GM19193 (cell line): ENCODE data around the gene PPIH.

Experiments used
- POLR2A ChIP-seq: IDR thresholded peaks from 4 replicates; pipeline ENCODE4 v1.6.1; 2011; ENCODE audit not compliant: insufficient read depth, insufficient read length; ENCODE audit errors: extremely low read depth

PPIH gene

GRCh38 chr1:42657981-42658876 lies at the start of gene PPIH:
TSS of gene PPIH (plus strand) at chr1:42658423. CDS start at chr1:42658447, 24 bp downstream.
- TF ChIP-seq POLR2A, result peak; percentile 88

DNA sequence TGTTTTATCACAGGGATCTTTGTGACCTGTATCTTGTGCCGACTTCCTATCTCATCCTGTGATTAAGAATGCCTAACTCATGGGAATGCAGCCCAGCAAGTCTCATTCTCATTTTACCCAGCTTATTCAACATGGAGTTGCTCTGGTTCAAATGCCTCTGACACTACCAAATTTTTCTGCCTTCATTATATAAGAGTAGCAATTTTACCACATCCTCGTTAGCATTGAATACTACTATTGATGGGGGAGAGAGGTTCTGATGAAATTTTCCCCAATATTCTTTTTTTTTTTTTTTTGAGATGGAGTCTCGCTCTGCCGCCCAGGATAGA lies 44.5 kb upstream of the PPIH start:
- no peak for TF ChIP-seq POLR2A

DNA sequence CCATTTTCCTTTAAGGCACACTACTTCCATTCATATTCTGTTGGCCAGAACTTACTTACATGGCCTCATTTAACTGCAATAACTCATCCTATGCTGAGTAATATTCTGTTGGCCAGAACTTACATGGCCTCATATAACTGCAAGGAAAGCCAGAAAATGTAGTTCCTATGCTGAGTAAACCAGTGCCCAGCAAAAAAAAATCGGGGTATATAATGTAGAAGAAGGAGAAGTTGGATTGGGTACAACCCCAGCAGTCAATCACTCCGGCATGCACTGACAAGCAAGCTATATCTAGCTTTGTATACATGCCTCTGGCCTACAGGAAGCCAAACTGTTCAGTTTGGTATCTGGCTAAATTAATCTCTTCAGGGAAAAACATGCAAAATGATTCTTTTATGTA lies 39.4 kb upstream of the PPIH start:
- no peak for TF ChIP-seq POLR2A

- no peak for TF ChIP-seq POLR2A
Observed at GRCh38 chr1:42620307-42620706, 37.9 kb upstream of the PPIH start.

DNA sequence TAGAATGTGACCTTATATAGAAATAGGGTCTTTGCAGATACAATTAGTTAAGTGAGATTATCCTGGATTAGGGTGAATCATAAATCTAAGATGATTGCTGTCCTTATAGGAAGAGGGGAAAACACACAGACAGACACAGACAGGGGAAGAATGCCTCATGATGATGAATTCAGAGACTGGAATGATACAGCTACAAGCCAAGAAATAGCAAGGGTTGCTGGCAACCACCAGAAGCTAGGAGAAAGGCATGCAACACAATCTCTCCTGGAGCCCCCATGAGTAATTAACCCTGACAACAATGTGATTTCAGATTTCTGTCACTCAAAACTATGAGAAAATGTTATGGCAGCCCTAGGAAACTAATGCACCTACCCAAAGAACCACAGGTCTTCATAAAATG lies 19.1 kb upstream of the PPIH start:
- TF ChIP-seq POLR2A, result no peak

GRCh38 chr1:42646056-42646455 lies 12.2 kb upstream of the PPIH start:
- TF ChIP-seq POLR2A, result no peak

GRCh38 chr1:42657201-42657600 lies 1.0 kb upstream of the PPIH start:
- no peak for TF ChIP-seq POLR2A

DNA sequence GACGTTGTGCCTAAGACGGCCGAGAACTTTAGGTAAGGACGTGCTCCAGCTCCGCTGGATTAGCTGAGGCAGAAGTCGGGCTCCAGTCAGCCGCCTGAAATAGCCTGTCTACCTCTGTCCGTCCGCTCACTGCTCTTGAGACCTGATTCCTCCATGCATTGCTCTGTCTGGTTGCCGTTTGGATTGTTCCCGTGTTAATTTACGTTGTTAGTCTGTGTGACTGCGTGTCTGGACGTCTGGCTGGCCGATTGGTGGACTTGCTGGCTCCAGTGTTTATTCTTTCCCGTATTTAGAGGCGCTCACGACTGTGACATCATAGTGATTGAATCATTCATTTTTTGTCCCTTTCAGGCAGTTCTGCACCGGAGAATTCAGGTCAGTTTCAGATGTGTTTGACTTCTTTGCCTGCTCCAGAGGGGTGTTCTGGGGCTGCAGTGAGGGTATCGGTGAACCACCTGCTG lies 684 bp downstream of the PPIH start:
- no peak for TF ChIP-seq POLR2A

DNA sequence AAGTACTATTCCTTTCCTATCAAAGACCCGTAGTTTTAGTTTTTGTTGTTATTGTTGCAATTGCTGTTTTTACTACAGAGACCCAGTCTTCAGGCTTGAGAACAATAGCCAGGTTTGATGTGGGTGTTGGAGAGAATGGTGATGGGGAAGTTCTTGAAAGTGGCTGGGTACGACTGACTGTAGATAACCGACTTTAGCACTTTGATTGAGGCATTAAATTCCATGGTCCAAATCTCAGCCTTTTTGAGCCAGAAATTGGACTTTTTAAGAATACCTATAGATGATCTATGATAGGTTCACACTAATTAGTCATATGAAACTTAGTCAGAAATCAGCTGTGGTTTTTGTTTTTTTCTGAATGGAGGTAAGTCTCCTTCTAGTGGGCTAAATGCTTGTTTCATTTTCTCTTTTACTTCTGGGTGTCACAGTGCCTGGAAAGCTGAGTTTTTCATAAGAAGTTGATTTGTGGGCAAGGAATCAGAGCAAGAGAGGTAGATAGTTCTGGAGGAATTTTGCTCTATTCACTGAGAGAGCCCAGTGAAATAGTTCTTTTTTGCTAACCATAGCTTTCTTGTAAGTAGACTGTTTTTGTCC lies 2.8 kb downstream of the PPIH start:
- TF ChIP-seq POLR2A, result no peak

GRCh38 chr1:42669936-42670335 lies 11.7 kb downstream of the PPIH start:
- TF ChIP-seq POLR2A, result no peak

GRCh38 chr1:42670425-42670824 lies 12.2 kb downstream of the PPIH start:
- TF ChIP-seq POLR2A, result no peak

DNA sequence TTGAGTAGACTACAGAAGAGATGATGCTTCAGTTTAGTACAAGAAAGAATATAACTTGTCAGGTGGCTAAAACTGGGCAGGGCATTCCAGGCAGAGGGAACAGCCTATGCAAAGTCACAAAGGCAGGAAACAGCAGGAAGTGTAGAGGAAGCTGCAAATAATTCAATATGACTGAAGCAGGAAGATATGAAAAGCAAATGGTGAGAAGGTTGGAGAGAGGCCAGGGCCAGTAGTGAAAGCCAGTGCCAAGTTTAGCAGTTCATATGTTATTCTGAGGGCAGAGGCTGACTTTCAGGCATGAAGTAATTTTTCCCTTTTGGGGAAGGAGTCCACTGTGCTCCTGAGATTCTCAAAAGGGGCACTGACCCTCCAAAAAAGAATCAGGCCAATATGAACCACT lies 16.0 kb downstream of the PPIH start:
- TF ChIP-seq POLR2A, result no peak

GRCh38 chr1:42674682-42675081 lies 16.5 kb downstream of the PPIH start:
- TF ChIP-seq POLR2A, result no peak

- no peak for TF ChIP-seq POLR2A
Observed at GRCh38 chr1:42675467-42675866, 17.2 kb downstream of the PPIH start.

DNA sequence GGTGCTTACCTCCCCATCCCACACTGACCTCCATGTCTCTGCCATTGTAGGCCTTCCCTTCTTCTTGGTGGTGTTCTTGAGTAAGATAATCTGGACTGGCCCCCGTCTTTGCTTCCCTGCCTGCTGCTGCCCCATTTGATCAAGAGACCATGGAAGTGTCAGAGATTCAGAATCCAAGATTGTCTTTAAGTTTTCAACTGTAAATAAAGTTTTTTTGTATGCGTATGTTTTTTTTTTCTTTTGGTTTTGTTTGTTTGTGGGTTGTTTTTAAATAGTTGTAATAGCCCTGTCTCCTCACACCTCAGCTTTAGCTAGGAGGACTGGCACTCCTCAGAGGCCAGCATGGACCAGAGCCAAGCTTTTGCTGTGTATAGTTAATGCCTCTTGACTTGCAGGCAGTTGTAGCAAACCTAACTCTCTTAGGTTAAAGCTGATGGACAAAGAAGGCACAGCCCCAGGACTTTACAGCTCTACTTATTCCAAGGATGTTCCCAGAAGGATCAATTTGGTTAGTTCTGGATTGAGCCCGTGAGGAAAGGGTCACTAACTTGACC lies 18.4 kb downstream of the PPIH start:
- TF ChIP-seq POLR2A, result no peak

- no peak for TF ChIP-seq POLR2A
Observed at GRCh38 chr1:42679364-42679983, 21.3 kb downstream of the PPIH start.

DNA sequence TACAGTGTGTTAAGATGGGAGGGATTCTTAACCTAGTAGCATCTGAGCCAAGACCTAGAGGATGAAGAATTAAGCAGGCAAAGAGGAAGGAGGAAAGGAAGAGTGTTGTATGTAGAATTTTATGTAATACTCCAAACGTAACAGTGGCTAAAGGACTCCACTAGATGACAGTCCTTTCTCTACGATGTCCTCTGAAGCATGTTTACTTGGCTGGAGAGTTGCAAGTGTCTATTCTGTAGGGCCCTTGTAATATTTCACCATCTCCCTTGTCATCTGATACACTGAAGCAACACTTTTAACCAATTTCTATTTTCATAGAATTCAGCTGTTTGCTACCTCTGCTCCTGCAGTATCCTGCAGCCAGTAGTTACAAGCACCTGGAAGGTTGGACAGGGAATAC lies 21.8 kb downstream of the PPIH start:
- TF ChIP-seq POLR2A, result no peak
